Natural killer cell (primary cell): Measurements from ENCODE around the gene ZNF124. TPM values are rescaled to one million over a fixed set of nuclear protein-coding genes. Genes with fewer than 3 reads are reported as not detected.
"Not testable (repeated sequence)": the region's sequence is repeated elsewhere in the genome, so short reads cannot be mapped to it uniquely, and the experiment has no call there.

Source experiments
- ATAC-seq, 3 donors: fragments of 150-1000 bp in 2 of 3; fragments of 200-7000 bp in 1 of 3; cut with Tn5 transposase; 1 replicate in 1 of 3; 2 replicates in 2 of 3; pipeline ENCODE4 v1.10.0; 2021; ENCODE audit warnings: mild to moderate bottlenecking in 2 of 3, moderate library complexity in 2 of 3
- DNase-seq, 2 donors: peaks; one replicate each; pipeline versions ENCODE4 v3.0.0 to v3.0.0-alpha.2; 2013 to 2021; ENCODE audit warnings: mixed read lengths in 1 of 2
- H3K27ac ChIP-seq: one replicate; pipeline ENCODE4 v1.5.1; 2013; ENCODE audit warnings: mild to moderate bottlenecking, low read length
- H3K27me3 ChIP-seq: one replicate; pipeline ENCODE4 v1.6.1; 2013; ENCODE audit warnings: low read length; ENCODE audit not compliant: control insufficient read depth, insufficient read depth
- H3K36me3 ChIP-seq: one replicate; pipeline ENCODE4 v1.6.1; 2013; ENCODE audit warnings: low read length; ENCODE audit not compliant: control insufficient read depth, insufficient read depth
- H3K4me1 ChIP-seq: one replicate; pipeline ENCODE4 v1.6.1; 2013; ENCODE audit warnings: low read length; ENCODE audit not compliant: control insufficient read depth, insufficient read depth
- H3K4me3 ChIP-seq: one replicate; pipeline ENCODE4 v1.5.1; 2013; ENCODE audit warnings: low read length
- H3K9me3 ChIP-seq: one replicate; pipeline ENCODE4 v1.6.1; 2013; ENCODE audit warnings: low read length; ENCODE audit not compliant: control insufficient read depth, insufficient read depth
- H3K27ac Mint-ChIP-seq, 2 donors: one replicate each; pipeline ENCODE4 v1.8.0; 2022; ENCODE audit warnings: mild to moderate bottlenecking in 2 of 2, mixed read lengths in 2 of 2, moderate library complexity in 1 of 2
- H3K27me3 Mint-ChIP-seq, 2 donors: one replicate each; pipeline ENCODE4 v1.8.0; 2022; ENCODE audit warnings: low read depth in 2 of 2, mixed read lengths in 2 of 2
- H3K36me3 Mint-ChIP-seq: one replicate; pipeline ENCODE4 v1.8.0; 2022; ENCODE audit warnings: mixed read lengths
- H3K4me1 Mint-ChIP-seq, 2 donors: one replicate each; pipeline ENCODE4 v1.8.0; 2022; ENCODE audit warnings: mixed read lengths in 2 of 2
- H3K4me3 Mint-ChIP-seq: one replicate; pipeline ENCODE4 v1.8.0; 2022; ENCODE audit warnings: mild to moderate bottlenecking, moderate library complexity, mixed read lengths
- H3K9me3 Mint-ChIP-seq, 2 donors: one replicate each; pipeline ENCODE4 v1.8.0; 2022; ENCODE audit warnings: mixed read lengths in 2 of 2
- CTCF ChIP-seq: fragments of 200-600 bp; IDR thresholded peaks from one replicate; pipeline ENCODE4 v1.8.0; 2022; ENCODE audit warnings: antibody characterized with exemption
- WGBS: methylation state at CpG from one replicate; pipeline ENCODE4 v1.1.7; 2013; ENCODE audit warnings: missing lambda C conversion rate; ENCODE audit not compliant: insufficient coverage; 5-methylcytosine and 5-hydroxymethylcytosine counted together
- intact Hi-C: fragments of 100-400 bp; cut with micrococcal nuclease; formaldehyde crosslinking; loops from one replicate; pipeline ENCODE4 v1.14.2; 2022
- total RNA-seq, 4 donors: library from RNA; stranded (reverse); fragments of 120-200 nt in 1 of 4; gene quantifications; one replicate each; pipeline versions ENCODE4 v1.2.3 to v1.2.4, GENCODE V29; 2013 to 2022

Gene ZNF124
- total RNA-seq, 3 donors from 2014 or later (not counting 1 experiment from before 2014, with no cell fraction given) = 22.0 to 50.6 (median 31.2) TPM

GRCh38 chr1:247164694-247165093 is 7.1 kb downstream of the ZNF124 start:
- H3K4me3 ChIP-seq = no peak overlapping the region
- Mint-ChIP-seq H3K27me3 (no peaks in the 10 kb centered on the region), H3K27ac (no peak overlapping the region), H3K9me3 (peaks cover 19 to 27% of the 10 kb centered on the region in 2 donors), H3K4me1 (peaks cover 15 to 45% of the 10 kb centered on the region in 2 donors), H3K4me3 (no peak overlapping the region), H3K36me3 (peaks cover 46% of the 10 kb centered on the region)
- 94% methylated on average over 6 of the region's 6 CpGs for WGBS
- H3K36me3 ChIP-seq = no peaks in the 10 kb centered on the region
- ATAC-seq = no peak
- TF ChIP-seq CTCF = no peak
- H3K27ac ChIP-seq = no peak overlapping the region
- no peaks in the 10 kb centered on the region for H3K4me1 ChIP-seq
- peaks cover 13% of the 10 kb centered on the region for H3K9me3 ChIP-seq
- intact Hi-C loops = loop anchor here (10.0 kb wide), 1 partner anchor 120 kb away; no protein-coding TSS in a partner anchor
- no peaks in the 10 kb centered on the region for H3K27me3 ChIP-seq
- DNase-seq = no peak

GRCh38 chr1:247156787-247157232 is 15.0 kb downstream of the ZNF124 start:
- no peak overlapping the region for H3K4me3 Mint-ChIP-seq
- no peak overlapping the region for H3K27ac ChIP-seq
- TF ChIP-seq CTCF = no peak
- H3K4me1 ChIP-seq = no peaks in the 10 kb centered on the region
- peaks cover 5 to 18% of the 10 kb centered on the region in 2 donors for H3K9me3 Mint-ChIP-seq
- ATAC-seq (no peak), DNase-seq (no peak)
- no peaks in the 10 kb centered on the region for H3K27me3 Mint-ChIP-seq
- intact Hi-C loops = no loop called here
- no peak overlapping the region for H3K4me3 ChIP-seq
- H3K9me3 ChIP-seq = peaks cover 58% of the 10 kb centered on the region
- peaks cover 32% of the 10 kb centered on the region for H3K36me3 ChIP-seq
- no peaks in the 10 kb centered on the region for H3K4me1 Mint-ChIP-seq
- H3K27me3 ChIP-seq = no peaks in the 10 kb centered on the region
- 95% methylated on average over 5 of the region's 6 CpGs for WGBS
- no peak overlapping the region for H3K27ac Mint-ChIP-seq
- peaks cover 69% of the 10 kb centered on the region for H3K36me3 Mint-ChIP-seq

GRCh38 chr1:247147781-247148180 is 24.0 kb downstream of the ZNF124 start:
- ATAC-seq (no peak), DNase-seq (no peak)
- WGBS = 75% methylated on average over 2 of the region's 2 CpGs
- no peaks in the 10 kb centered on the region for H3K27me3 ChIP-seq
- no peaks in the 10 kb centered on the region for H3K27me3 Mint-ChIP-seq
- no peaks in the 10 kb centered on the region for H3K4me1 Mint-ChIP-seq
- no peak overlapping the region for H3K27ac Mint-ChIP-seq
- H3K9me3 Mint-ChIP-seq = peaks cover 12 to 22% of the 10 kb centered on the region in 2 donors
- no peak overlapping the region for H3K27ac ChIP-seq
- TF ChIP-seq CTCF = no peak
- H3K4me3 ChIP-seq = no peak overlapping the region
- peaks cover 6% of the 10 kb centered on the region for H3K36me3 ChIP-seq
- intact Hi-C loops = loop anchor here (2.0 kb wide), 1 partner anchor 15 kb away; no protein-coding TSS in a partner anchor
- no peaks in the 10 kb centered on the region for H3K4me1 ChIP-seq
- H3K9me3 ChIP-seq = peaks cover 71% of the 10 kb centered on the region
- peaks cover 48% of the 10 kb centered on the region for H3K36me3 Mint-ChIP-seq
- H3K4me3 Mint-ChIP-seq = no peak overlapping the region

GRCh38 chr1:247147120-247147519 is 24.7 kb downstream of the ZNF124 start:
- intact Hi-C loops, H3K27me3 Mint-ChIP-seq, H3K27ac Mint-ChIP-seq, H3K4me1 Mint-ChIP-seq, H3K4me3 ChIP-seq, ATAC-seq, H3K4me1 ChIP-seq, H3K27ac ChIP-seq, H3K27me3 ChIP-seq, H3K36me3 ChIP-seq, H3K4me3 Mint-ChIP-seq, DNase-seq: not testable (repeated sequence)
- Mint-ChIP-seq H3K9me3 (peaks cover 12 to 25% of the 10 kb centered on the region in 2 donors), H3K36me3 (peaks cover 48% of the 10 kb centered on the region)
- peaks cover 69% of the 10 kb centered on the region for H3K9me3 ChIP-seq
- WGBS = over 99% methylated on average over 10 of the region's 10 CpGs
